Hematopoietic multipotent progenitor cell treated with erythropoietin and hydrocortisone succinate and interleukin-3 and kit ligand, for 6 days (in vitro differentiated cells): ENCODE results near the gene ACTL6B.
"Not testable (repeated sequence)": the region's sequence is repeated elsewhere in the genome, so short reads cannot be mapped to it uniquely, and the experiment has no call there.

Source experiments
- DNase-seq: peaks from one replicate; pipeline ENCODE4 v3.0.0-alpha.2; 2015

The ACTL6B gene

GRCh38 chr7:100671353-100672327 is 15.4 kb upstream of the ACTL6B start:
- no peak for DNase-seq

- DNase-seq: peak; percentile 40
Measured at GRCh38 chr7:100670074-100670473, 13.8 kb upstream of the ACTL6B start.

GRCh38 chr7:100669106-100669505 is 12.9 kb upstream of the ACTL6B start:
- not testable (repeated sequence) for DNase-seq

- no peak for DNase-seq
Measured at GRCh38 chr7:100668069-100668449, 11.8 kb upstream of the ACTL6B start.

- no peak for DNase-seq
Measured at GRCh38 chr7:100667331-100668068, 11.3 kb upstream of the ACTL6B start.

GRCh38 chr7:100665168-100665726 is 9.0 kb upstream of the ACTL6B start:
- no peak for DNase-seq

- peak; percentile 58 for DNase-seq
Measured at GRCh38 chr7:100662194-100662776, 6.0 kb upstream of the ACTL6B start.

GRCh38 chr7:100654908-100655831 is 1.1 kb downstream of the ACTL6B start:
- DNase-seq: no peak

- DNase-seq: no peak
Measured at GRCh38 chr7:100649826-100650565, 6.3 kb downstream of the ACTL6B start.

GRCh38 chr7:100642534-100642907 is 13.7 kb downstream of the ACTL6B start:
- DNase-seq: peak; percentile 94

- DNase-seq: peak; percentile 65
Measured at GRCh38 chr7:100641860-100642533, 14.3 kb downstream of the ACTL6B start.

GRCh38 chr7:100641463-100641859 is 14.8 kb downstream of the ACTL6B start, which contains the start of gene TFR2:
Gene TFR2, minus strand, starts transcription at chr7:100641552. Its CDS starts 43 bp downstream, at chr7:100641509.
- DNase-seq: peak; percentile 99

GRCh38 chr7:100640517-100641440 is 15.5 kb downstream of the ACTL6B start:
- DNase-seq: peak; percentile 92

GRCh38 chr7:100639995-100640516 is 16.2 kb downstream of the ACTL6B start:
- DNase-seq: peak; percentile 50

GRCh38 chr7:100632951-100633717 is 23.1 kb downstream of the ACTL6B start:
- DNase-seq: peak; percentile 80

- no peak for DNase-seq
Measured at GRCh38 chr7:100630066-100630465, 26.2 kb downstream of the ACTL6B start.

- DNase-seq: peak; percentile 82
Measured at GRCh38 chr7:100629117-100629716, 27.0 kb downstream of the ACTL6B start.

- peak; percentile 10 for DNase-seq
Measured at GRCh38 chr7:100627238-100627549, 29.1 kb downstream of the ACTL6B start.
